ENCODE measurements around the gene NTM. TPM values are rescaled to one million over a fixed set of nuclear protein-coding genes. Genes with fewer than 3 reads are reported as not detected.
A peak's percentile ranks its signal among the peaks of the same experiment; 100 is the strongest.

NTM gene
- polyA plus RNA-seq, 1 donor: 10.4 TPM

DNA sequence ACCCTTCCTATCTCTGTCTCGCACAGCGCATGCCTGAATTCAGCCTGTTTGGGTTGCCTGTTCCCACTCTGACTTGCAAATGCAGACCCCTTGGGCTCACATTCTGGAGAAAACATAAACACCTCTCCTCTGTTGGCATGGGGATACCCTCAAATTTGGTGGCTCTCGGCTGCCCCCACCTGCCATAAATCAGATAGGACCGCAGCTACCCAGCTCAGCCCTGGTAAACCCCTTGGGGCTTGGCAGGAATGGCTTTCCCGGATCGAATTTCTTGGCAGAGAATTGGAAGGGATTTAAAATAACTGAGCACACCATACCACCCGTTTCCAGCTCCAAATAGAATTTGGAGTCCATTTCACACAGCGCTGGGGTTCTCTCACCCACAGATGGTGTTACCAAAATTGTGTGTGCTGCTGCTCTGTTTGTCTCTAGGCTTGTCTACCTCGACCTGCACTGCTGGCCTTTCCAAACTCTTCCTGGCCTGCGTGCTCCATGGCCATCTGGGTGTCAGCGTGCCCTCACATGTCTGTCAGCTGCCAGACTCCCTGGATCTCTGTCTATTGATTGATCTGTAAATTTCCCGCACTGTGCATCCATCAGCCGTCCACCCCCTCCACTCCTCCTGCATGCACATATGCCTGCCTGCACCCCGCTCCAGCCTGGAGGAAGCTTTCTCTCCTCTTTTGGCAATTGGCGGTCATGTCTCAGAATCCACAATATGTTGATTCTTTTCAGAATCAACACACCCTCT, 134.0 kb downstream of the NTM start:
- no peak for DNase-seq

DNA sequence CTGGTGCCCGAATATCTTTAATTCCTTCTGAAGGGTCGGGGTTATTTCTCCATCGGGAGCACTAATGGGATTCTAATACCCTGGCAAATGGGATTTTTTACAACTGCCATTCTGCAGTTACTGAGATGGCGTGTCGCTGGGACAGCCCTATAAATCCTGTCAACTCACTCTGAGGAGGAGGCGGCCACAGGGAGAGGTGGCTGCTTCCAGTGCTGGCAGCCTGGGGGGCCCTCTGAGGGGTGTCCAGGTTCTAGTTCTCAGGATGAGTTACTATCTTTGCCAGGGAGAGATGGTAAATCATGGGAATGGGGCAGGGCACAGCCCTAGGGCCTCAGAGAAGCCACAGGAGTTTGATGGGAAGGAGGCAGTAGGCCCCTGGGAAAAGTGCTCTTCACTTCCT, 135.9 kb downstream of the NTM start:
- DNase-seq: no peak

DNA sequence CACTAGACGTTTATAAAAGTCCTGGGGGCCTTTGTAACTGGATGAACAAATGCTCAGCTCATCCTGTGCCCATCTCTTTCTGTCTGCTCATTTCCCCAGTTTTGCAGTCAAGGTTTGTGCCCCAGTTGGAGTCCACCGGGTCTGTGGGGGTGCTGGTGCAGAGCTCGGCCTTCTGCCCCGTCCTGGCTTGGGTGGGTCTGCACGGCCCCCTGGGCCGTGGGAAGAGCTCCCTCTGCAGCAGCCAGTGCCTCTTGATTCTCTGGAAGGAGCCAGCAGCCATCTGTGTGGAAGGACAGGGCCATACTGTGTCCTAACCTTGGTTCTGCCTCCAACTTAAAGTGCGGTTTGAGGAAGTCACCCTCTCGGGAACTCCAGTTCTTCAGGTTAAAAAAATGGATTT, 140.2 kb downstream of the NTM start:
- DNase-seq: no peak

DNA sequence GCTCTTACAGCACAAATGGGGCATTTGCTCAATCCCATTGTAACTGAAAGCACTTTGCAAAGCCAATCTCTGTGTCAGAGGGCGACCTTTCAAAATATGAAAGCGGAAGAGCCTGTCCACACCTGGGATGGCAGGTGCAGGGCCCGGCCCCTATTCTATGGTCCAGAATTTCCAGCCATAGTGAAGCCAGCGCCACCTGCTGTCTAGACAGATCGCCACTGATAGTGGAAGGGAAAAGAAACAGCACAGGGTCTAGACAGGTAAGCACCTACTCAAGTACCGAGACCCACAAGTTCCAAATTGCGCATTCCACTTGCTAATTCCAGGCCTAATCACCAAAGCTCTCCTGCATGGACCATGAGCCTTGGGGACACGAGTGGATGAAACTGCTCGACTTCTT, 141.4 kb downstream of the NTM start:
- DNase-seq: no peak

DNA sequence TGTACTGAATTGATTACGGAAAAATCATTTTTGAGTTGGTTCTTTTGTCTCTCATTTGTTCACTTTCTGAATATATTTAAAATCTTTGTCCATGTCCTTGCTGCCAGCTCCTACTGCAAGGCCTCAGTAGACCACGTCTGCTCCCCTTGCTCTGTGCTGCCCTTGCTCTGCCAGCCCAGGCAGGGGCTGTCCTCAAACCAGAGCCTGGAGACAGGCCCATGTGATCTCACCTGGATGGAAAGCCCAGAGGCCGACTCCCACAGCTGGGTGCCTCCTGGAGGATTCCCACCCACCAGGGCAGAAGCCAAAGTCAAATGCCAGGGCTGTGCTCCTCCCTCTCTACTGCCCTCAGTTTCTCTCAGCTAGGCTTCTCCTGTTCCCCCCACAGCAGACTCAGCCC, 141.8 kb downstream of the NTM start:
- DNase-seq: no peak

DNA sequence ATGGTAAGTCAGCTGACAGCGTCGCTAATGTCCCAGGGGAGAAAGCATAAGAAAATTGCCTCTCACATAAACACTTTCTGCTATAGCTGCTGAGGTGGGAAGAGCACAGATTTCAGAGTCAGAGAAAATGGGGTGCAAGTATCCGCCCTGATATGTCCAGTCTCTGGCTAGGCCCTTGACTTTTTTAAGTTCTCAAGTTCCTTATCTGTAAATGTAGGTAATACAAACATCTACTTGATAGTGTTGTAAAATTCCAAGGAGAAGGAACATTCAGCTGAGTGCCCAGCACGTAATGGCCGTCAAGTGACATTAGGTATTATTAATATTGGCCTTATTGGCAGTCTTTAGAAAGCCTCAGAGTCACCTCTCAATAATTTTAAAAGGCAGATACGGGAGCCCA, 143.6 kb downstream of the NTM start:
- no peak for DNase-seq

DNA sequence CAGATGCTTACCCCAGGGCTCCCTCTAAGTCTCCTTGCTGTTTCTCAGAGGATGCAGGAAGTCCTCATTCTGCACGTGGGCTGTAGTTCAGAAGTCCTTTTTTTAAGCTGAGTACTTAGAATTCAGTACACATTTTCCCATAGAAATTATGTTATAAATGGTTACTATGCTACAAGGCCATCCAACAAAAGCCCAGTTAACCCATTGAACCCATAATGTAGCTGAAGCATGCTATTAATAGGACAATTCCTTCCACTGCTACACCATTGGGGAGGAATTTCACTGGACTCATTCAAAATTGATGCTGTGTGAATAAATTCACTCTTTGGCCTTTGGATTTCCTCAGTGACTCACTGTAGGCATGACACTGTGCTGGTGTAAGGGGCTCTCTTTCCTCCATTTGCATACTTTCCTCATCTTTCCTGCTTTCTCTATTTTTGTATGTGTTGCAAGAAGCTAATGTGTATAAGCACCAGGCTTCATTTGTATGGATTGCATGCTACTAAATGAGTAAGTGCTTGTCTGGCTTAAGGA, 148.0 kb downstream of the NTM start:
- no peak for DNase-seq

DNA sequence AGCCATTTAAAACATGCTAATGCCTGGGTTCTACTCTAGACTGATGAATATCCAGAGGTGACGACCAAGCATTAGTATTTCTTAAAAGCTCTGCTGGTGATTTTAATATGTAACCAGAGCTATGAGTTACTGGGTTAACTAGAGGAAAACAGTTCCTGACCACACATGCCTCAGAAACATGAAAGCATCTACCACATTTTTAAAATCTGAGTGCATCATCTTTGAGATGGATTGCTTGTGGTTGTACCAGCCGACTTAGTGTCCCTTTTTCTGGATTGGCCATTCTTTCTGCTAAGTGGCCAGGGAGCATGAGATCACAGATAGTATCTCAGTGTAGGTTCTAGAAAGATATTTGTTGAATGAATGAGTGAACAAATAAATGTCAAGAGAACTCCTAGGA, 152.4 kb downstream of the NTM start:
- DNase-seq: no peak

DNA sequence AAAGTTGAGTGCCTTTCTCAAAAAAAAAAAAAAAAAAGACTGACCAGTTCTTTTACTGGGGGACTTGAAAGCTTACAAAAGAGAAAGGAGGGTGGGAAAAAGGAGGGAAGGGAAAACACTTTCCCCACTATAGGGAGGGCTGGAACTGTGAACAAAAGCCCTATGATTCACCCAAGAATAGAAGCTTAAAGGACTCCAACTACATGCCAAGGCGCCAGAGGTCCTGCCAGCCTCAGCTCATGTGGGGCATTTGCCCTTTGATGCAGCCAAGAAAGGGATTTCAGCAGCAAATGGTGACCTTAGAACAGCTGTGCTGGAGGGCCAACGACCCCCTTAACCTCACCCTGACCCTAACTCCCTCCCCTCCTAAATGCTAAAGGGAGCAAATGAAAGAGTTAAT, 160.0 kb downstream of the NTM start:
- DNase-seq: no peak

DNA sequence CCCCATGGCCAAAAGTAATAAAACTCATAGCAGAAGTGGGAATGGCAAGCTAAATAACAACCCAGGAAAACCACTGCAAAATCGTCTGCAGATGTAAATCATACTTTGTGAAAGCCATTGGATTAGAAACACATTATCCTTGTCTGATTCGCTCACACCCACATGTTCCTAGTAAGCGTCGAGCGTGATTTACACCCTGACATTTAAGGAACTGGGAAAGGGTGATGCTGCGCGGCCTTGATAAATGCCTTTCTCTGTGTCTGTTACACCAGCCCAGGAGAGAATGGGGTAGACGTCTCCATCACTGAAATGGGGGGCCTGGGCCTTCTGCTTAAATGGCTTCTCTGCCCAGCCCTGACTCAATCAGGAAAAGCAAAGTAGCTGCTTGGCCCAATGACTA, 162.7 kb downstream of the NTM start:
- no peak for DNase-seq

DNA sequence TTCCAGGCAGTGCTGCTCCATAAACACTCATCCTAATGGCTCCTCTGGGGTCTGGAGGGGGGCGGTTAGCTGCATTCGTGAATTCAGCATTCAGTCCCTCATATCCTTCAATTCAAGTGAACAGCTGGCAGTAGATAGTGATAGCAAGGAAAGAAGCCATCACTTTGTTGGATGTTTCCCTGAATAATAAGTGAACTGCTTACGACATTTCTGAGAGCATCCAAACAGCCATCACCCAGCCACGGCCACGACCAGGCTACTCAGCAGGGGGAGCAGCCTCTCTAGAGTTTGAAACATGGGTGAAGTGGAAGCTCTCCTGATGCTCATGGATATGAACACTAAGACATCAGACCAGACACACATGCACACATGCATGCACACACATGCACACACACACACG, 163.6 kb downstream of the NTM start:
- DNase-seq: peak; percentile 15

DNA sequence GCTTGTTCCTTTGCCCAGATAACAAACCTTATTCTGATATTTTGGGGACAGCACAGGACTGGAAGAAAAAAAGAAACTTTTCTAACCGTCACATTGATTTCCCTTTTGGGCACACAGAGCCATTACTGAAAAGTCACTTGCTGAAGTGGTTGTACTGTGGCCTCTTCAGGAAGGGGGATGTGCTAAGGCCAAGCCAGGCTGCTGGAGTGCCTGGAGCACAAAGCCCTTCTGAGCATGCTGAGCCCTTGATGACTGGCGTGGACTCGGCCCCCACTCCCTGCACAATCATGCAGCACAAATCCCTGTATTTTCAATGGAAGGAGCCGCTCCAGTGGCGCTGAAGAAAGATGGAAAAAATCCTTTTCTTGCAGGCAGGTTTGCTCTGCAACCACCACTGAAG, 164.2 kb downstream of the NTM start:
- no peak for DNase-seq

DNA sequence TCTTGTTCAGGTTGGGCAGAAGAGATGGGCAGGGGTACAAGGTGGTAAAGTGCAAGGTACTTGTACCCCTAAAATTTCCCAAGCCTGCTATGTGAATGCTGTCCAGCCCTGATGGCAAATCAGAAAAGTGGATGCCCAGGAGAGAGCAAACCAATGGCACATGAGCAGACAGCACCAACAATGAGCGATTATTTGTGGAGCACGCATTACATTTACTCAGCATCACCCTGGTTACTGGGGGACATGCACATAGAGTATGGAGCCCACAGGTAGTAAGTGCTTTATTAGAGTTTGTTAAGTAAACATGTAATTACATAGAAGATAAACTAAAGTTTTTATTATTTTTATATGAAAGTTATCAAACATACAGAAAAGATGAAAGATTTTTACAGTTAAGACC, 165.7 kb downstream of the NTM start:
- no peak for DNase-seq

DNA sequence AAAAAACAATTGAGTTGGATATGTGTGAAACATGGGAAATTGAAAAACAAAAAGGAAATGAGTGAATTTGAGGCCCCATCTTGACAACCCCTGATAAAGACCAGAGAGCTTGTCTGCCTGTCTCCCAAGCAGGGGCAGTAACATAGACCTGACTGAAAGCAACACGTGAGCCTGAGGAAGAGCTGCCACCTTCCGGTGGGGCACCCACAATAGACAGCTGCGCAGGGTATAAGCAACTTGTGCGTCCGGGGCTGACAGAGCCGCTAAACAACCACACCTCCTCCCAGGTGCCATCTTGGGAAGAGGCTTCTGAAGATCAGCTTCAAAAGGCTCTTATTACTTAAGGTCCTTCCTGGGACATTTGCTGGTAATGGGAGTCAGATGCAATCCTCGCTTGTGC, 166.8 kb downstream of the NTM start:
- no peak for DNase-seq

DNA sequence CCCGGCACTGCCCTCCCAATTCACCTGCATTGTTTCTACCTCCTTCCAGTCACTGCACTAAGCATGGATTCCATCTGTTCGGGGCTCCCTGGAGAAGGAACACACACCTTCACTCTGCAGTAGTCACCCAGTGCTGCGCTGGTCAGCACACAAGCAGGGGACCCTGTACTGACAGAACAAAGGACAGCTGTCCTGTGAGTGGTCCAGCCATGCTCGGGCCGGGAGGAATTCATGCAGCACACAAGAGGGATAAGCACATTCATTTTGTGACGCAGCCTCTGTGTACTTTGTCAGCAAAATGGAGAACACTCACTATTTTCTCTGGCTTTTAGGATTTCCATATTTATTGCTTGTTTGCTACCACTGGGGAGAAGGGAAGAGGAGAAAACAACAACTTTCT, 167.3 kb downstream of the NTM start:
- no peak for DNase-seq

DNA sequence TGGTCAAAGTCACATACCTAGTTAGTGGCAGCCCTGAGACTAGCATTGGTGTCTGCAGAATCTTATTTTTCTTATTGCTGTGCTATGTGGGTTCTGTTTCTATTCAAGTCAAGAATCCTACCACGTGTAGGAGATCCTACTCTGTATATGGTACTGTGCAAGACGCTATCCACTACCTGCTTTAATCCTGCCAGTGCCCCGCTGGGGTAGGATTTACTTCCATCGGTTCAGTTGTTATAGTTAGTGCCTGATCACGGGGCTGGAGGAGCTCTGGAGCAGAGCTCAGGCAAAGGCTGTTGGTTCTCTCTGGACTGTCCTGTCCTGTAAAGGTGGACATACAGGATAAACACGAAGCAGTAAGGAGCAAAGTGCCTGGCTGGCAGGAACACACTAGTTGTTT, 167.9 kb downstream of the NTM start:
- DNase-seq: no peak

DNA sequence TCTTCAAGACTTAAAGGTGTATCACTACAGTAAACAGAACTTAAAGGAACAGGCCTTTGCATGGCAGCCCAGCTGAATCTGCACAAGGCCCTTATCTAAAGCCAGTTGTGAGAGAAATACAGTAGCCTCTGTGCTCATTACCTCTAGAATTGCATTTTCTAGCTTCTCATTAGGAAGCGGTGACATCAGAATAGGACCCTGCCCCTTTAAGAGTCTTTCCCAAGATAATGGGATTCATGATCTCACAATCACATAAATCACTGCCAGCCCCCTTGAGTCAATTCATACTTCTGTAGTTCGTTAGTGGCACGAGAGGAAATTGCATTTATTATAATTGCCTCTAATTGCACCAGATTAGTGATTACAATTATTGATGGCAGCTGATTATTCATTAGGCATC, 170.3 kb downstream of the NTM start:
- DNase-seq: no peak

DNA sequence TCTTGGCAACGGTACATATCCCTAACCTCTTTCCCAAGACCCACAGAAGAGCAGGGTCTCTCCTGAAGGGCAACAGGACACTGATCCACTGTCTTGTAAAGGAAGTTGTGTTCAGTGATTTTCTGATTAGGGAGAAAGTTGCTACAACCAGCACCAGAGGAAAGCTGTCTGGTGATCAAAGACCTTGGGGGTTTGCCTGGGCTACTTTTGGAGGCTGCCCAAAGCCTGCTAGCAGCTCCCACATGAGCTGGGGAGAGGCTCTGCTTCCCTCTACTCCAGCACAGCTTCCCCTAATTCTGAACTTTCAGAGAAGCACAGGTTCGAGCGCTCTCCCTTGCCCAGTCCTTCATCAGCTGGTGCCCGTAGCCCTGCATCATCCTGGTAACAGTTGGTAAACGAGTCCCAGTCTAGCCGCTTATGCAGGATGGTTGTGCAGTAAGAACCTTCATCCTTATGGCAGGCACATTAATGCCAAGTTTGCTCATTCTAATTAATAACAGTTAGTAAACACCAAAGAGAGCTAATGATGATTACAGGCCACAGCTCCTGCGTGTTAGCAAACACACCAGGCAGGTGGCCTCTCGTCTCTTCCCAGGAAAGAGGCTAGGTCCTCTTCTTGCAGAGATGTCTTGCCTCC, 173.1 kb downstream of the NTM start:
- DNase-seq: no peak

DNA sequence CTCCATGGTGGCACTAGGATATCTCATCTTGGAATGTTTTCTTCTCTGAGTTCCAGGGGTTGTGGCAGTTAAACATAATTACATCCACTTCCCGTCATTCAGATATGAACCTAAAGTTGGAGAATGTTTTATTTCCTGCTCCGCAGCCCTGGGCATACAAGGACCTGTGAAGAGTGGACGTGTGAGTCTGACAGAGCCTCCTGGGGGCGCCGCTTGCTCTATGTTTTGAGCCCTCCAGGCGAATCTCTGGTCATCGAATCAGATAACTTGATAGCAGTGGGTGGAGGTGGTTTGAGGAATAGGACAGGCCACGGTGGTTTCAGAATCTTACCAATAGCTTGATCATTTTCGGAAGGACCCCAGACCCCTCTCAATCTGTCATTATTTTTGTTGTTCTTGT, 174.2 kb downstream of the NTM start:
- DNase-seq: no peak

DNA sequence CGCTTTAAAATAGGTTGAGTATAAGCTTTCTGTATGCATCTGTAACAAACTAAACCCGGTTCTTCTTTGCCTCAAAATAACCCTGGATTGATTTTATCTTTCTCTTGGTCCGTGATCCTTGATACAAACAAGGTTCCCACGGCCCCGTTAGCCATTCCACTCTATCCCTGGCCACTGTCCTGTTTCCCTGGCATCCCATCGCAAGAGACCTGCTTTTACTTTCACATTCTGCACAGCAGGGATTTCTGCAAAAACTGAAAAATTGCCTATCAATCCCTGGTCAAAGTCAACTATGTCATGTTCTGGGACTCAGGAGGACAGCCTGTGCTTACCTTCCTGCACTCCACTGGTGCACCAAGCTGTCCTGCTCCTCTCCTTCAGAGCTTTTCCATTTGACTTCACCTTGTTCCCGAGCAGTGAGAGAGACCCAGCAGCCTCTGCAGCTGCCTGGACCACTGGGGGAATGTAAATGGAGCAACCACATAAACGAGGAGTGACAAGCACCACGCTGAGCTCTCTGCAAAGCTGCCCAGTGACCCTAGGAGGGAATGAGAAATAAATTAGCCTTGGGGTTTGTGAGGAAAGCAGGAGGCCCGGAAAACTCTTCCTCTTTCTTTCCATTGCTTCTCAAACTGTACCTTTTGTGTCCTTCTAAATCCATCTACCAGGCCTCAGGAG, 175.9 kb downstream of the NTM start:
- no peak for DNase-seq

DNA sequence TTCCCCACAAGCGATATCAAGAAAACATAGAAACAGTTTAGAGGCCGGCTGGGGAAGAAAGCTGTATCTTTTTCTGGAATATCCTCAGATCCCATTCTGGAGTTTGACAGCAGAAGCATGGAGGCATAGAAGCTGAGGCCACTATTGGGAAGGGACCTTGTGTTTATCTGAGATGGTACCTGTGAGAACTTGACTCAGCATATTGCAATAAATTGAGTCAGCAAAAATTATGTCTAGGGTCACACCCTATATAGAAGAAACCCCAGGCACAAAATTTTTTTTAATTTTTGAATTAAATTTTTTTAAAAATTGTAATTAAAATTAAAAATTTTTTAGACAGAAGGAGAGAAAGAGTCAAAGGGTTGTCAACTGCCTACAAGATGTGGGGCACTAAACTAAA, 178.7 kb downstream of the NTM start:
- no peak for DNase-seq

DNA sequence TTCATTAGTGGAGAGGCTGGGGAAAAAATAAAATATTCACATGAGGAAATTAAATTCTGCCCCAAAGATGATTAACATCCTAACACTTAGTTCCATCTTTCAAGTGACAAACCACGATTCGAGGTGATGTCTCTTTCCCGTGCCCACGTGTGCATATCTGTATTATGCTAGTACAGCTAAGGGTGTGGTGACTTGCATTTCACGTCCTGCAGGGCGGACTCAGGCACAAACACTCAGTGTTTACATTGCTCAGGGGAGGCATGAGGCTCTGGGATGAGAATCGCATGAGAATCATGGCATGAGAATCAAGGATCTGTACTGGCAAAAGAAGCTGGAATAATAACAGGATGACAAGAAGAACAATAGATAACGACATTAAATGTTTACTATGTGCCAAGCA, 179.4 kb downstream of the NTM start:
- no peak for DNase-seq

DNA sequence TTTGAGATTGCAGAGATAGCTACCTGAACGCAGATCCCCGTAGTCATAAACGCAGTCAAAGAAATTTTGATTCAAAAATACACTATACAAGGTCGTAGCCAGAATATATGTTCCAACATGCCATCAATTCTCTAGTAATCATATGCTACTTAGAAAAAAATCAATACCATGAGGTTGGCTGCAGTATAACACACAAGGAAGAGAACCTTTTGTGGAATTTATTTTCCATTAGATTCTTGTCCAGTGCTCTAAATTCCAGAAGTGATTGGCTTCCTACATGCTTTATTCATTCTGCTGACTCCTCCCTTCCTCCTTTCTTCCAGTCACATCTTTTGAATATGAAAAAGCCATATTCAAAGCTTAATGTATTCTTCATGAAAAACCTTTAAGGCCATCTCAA, 189.9 kb downstream of the NTM start:
- DNase-seq: no peak

DNA sequence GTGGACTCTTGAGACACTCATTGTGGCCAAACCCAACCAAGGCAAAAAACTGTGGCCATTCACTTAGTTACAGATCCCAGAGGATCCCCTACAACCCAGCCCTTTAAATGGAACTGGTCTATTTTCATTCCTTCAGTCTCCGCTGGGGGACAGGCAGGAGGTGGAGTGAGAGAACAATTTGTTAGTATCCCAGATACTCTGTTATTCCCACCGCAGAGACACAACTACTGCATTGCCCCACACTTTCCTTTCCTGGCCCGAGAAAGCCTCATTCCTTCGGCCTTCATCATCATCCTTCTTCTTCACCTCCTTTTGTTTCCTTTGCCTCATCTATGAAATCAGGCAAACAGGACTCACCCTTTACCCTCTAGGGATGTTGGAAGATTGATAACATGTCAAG, 191.1 kb downstream of the NTM start:
- no peak for DNase-seq
